HCT116 (cell line): ENCODE data around the gene CDHR5. TPM values are rescaled to one million over a fixed set of nuclear protein-coding genes. Genes with fewer than 3 reads are reported as not detected.

Experiments used
- ATAC-seq: fragments of 200-7000 bp; cut with Tn5 transposase; 2 replicates; pipeline ENCODE4 v1.9.1; 2020; ENCODE audit warnings: mild to moderate bottlenecking, moderate library complexity
- BruUV-seq: library from RNA; stranded (reverse); fragments of 400-500 nt; replicated peaks from 2 replicates; lab custom pipeline; 2021; lab: Mats Ljungman, UMichigan
- CTCF ChIA-PET: fragments of 300-600 bp; sonication (Branson Sonifier 250); formaldehyde crosslinking; loops from one replicate; lab custom pipeline; 2021; ENCODE audit warnings: antibody characterized with exemption; lab: Charles Lee
- POLR2A ChIA-PET: fragments of 300-600, 350-600 bp; sonication (Branson Sonifier 250); formaldehyde crosslinking; loops from one replicate; lab custom pipeline; 2021; ENCODE audit warnings: antibody characterized with exemption; lab: Charles Lee
- RAD21 ChIA-PET, 2 experiments: fragments of 300-600 bp; sonication (Branson Sonifier 250); formaldehyde crosslinking; loops; one replicate each; lab custom pipeline; 2023; ENCODE audit warnings: low total read pairs in 2 of 2; ENCODE audit not compliant: uncharacterized antibody in 2 of 2, unreplicated experiment in 2 of 2, low non-redundant PET in 1 of 2; lab: Charles Lee
- DNase-seq: peaks from one replicate; pipeline ENCODE4 v3.0.0-alpha.2; 2010; ENCODE audit warnings: low read depth, low spot score
- H2AFZ ChIP-seq: fragments of 200-600 bp; shearing (Covaris generic), sonication (generic); 2 replicates; pipeline ENCODE4 v1.6.1; 2017; ENCODE audit warnings: low read depth, mixed run types, mixed read lengths, antibody characterized with exemption, low read length; ENCODE audit not compliant: poor library complexity, severe bottlenecking
- H3K27ac ChIP-seq: 2 replicates; pipeline ENCODE4 v1.5.1; 2012; ENCODE audit warnings: low read depth, low read length
- H3K27me3 ChIP-seq: fragments of 200-600 bp; sonication (generic); 2 replicates; pipeline ENCODE4 v1.6.1; 2016; ENCODE audit warnings: mixed run types, low read length, mixed read lengths; ENCODE audit not compliant: insufficient read depth
- H3K36me3 ChIP-seq, 2 experiments: fragments of 200-500 bp in 1 of 2; fragments of 200-600 bp in 1 of 2; sonication (Bioruptor generic) in 1 of 2; sonication (generic) in 1 of 2; 2 replicates each; pipeline versions ENCODE4 v1.5.1 to v1.6.1; 2014 to 2016; ENCODE audit warnings: low read length in 2 of 2, inconsistent platforms in 1 of 2, mixed read lengths in 1 of 2, mixed run types in 1 of 2; ENCODE audit not compliant: insufficient read depth in 2 of 2, control insufficient read depth in 1 of 2
- H3K4me1 ChIP-seq, 2 experiments: fragments of 200-600 bp in 1 of 2; sonication (generic) in 1 of 2; 2 replicates each; pipeline versions ENCODE4 v1.5.1 to v1.6.1; 2012 to 2017; ENCODE audit warnings: low read length in 2 of 2, inconsistent platforms in 1 of 2, mild to moderate bottlenecking in 1 of 2, mixed read lengths in 1 of 2, mixed run types in 1 of 2, moderate library complexity in 1 of 2; ENCODE audit not compliant: insufficient read depth in 2 of 2, control insufficient read depth in 1 of 2
- H3K4me2 ChIP-seq: fragments of 200-600 bp; sonication (generic); 2 replicates; pipeline ENCODE4 v1.6.1; 2017; ENCODE audit warnings: mixed run types, low read length, mixed read lengths
- H3K4me3 ChIP-seq, 2 experiments: fragments of 200-600 bp in 1 of 2; sonication (generic) in 1 of 2; replicated peaks in 1 of 2; 2 replicates each; pipeline ENCODE4 v1.5.1; 2011 to 2016; ENCODE audit warnings: low read length in 2 of 2, control low read depth in 1 of 2, low read depth in 1 of 2, mild to moderate bottlenecking in 1 of 2, mixed read lengths in 1 of 2, mixed run types in 1 of 2
- H3K79me2 ChIP-seq: fragments of 200-600 bp; sonication (generic); 2 replicates; pipeline ENCODE4 v1.6.1; 2017; ENCODE audit warnings: mild to moderate bottlenecking, mixed run types, low read length, moderate library complexity, mixed read lengths; ENCODE audit not compliant: insufficient read depth
- H3K9ac ChIP-seq: fragments of 200-600 bp; sonication (generic); 2 replicates; pipeline ENCODE4 v1.6.1; 2016; ENCODE audit warnings: low read length, mixed read lengths
- H3K9me2 ChIP-seq: fragments of 200-600 bp; sonication (generic), shearing (Covaris generic); 2 replicates; pipeline ENCODE4 v1.6.1; 2017; ENCODE audit warnings: mixed run types, mild to moderate bottlenecking, moderate library complexity; ENCODE audit not compliant: insufficient read depth
- H3K9me3 ChIP-seq, 2 experiments: fragments of 200-500 bp in 1 of 2; fragments of 200-600 bp in 1 of 2; sonication (Bioruptor generic) in 1 of 2; sonication (generic) in 1 of 2; 2 replicates each; pipeline ENCODE4 v1.6.1; 2014 to 2017; ENCODE audit warnings: low read length in 2 of 2, mixed read lengths in 2 of 2, inconsistent platforms in 1 of 2, low read depth in 1 of 2, mild to moderate bottlenecking in 1 of 2, mixed run types in 1 of 2, moderate library complexity in 1 of 2; ENCODE audit not compliant: control insufficient read depth in 1 of 2, insufficient read depth in 1 of 2
- H4K20me1 ChIP-seq: fragments of 200-600 bp; sonication (generic), shearing (Covaris generic); 2 replicates; pipeline ENCODE4 v1.6.1; 2017; ENCODE audit warnings: mixed run types, mild to moderate bottlenecking, moderate library complexity; ENCODE audit not compliant: insufficient read depth
- CEBPB ChIP-seq: IDR thresholded peaks from 2 replicates; pipeline ENCODE4 v1.6.1; 2012; ENCODE audit warnings: low read depth
- EGR1 ChIP-seq: IDR thresholded peaks from 2 replicates; pipeline ENCODE4 v1.6.1; 2012; ENCODE audit warnings: low read depth
- ELF1 ChIP-seq: IDR thresholded peaks from 2 replicates; pipeline ENCODE4 v1.6.1; 2012; ENCODE audit warnings: low read depth, borderline replicate concordance
- EZH2phosphoT487 ChIP-seq: fragments of 200-600 bp; IDR thresholded peaks from 2 replicates; pipeline ENCODE4 v1.6.1; 2018; ENCODE audit warnings: antibody characterized with exemption, borderline replicate concordance
- FOSL1 ChIP-seq: IDR thresholded peaks from 2 replicates; pipeline ENCODE4 v1.6.1; 2012; ENCODE audit warnings: low read depth
- JUND ChIP-seq: IDR thresholded peaks from 2 replicates; pipeline ENCODE4 v1.6.1; 2012
- POLR2A ChIP-seq: IDR thresholded peaks from 2 replicates; pipeline ENCODE4 v1.7.0; 2011; ENCODE audit warnings: borderline replicate concordance; ENCODE audit not compliant: insufficient read depth, insufficient read length; ENCODE audit errors: extremely low read depth
- POLR2AphosphoS5 ChIP-seq: IDR thresholded peaks from 2 replicates; pipeline ENCODE4 v1.6.1; 2011; ENCODE audit warnings: mild to moderate bottlenecking, low read depth, low read length, moderate library complexity
- RAD21 ChIP-seq: IDR thresholded peaks from 2 replicates; pipeline ENCODE4 v1.6.1; 2012; ENCODE audit warnings: low read depth, mild to moderate bottlenecking
- SIN3A ChIP-seq: IDR thresholded peaks from 2 replicates; pipeline ENCODE4 v1.6.1; 2012; ENCODE audit warnings: low read depth
- SP1 ChIP-seq: IDR thresholded peaks from 2 replicates; pipeline ENCODE4 v1.6.1; 2012; ENCODE audit warnings: low read depth
- SRF ChIP-seq: IDR thresholded peaks from 2 replicates; pipeline ENCODE4 v1.6.1; 2012; ENCODE audit warnings: low read depth
- TCF7L2 ChIP-seq: IDR thresholded peaks from 2 replicates; pipeline ENCODE4 v1.7.0; 2011; ENCODE audit warnings: borderline replicate concordance, inconsistent platforms; ENCODE audit not compliant: insufficient read depth, insufficient read length; ENCODE audit errors: extremely low read depth
- YY1 ChIP-seq: IDR thresholded peaks from 2 replicates; pipeline ENCODE4 v1.6.1; 2011; ENCODE audit warnings: low read length, low read depth, moderate library complexity, mild to moderate bottlenecking; ENCODE audit not compliant: insufficient replicate concordance; ENCODE audit errors: extremely low read depth
- ZBTB33 ChIP-seq: IDR thresholded peaks from 2 replicates; pipeline ENCODE4 v1.6.1; 2011; ENCODE audit warnings: mild to moderate bottlenecking, low read length, moderate library complexity; ENCODE audit not compliant: insufficient replicate concordance; ENCODE audit errors: extremely low read depth
- ZNF274 ChIP-seq: fragments of 200-500 bp; sonication (Bioruptor generic); IDR thresholded peaks from 2 replicates; pipeline ENCODE4 v1.6.1; 2014; ENCODE audit warnings: mild to moderate bottlenecking, low read depth, low read length, inconsistent platforms
- intact Hi-C: fragments of 100-400 bp; cut with micrococcal nuclease; formaldehyde crosslinking; loops from 2 replicates; pipeline ENCODE4 v1.10.0; 2022
- total RNA-seq: library from RNA; stranded (reverse); gene quantifications from one replicate; pipeline ENCODE4 v1.2.1, GENCODE V29; 2021; ENCODE audit not compliant: unreplicated experiment
- TF ChIP-seq, protein P1 (sequence below), 3 experiments: fragments of 200-600 bp in 1 of 3; sonication (generic) in 1 of 3; IDR thresholded peaks in 2 of 3; conservative IDR thresholded peaks in 1 of 3; 2 replicates each; pipeline ENCODE4 v1.5.1; 2012 to 2017; ENCODE audit warnings: low read depth in 2 of 3, low read length in 2 of 3, antibody characterized with exemption in 1 of 3, borderline replicate concordance in 1 of 3, control low read depth in 1 of 3, mild to moderate bottlenecking in 1 of 3, mixed read lengths in 1 of 3, mixed run types in 1 of 3, moderate library complexity in 1 of 3; ENCODE audit not compliant: insufficient read depth in 1 of 3
- TF ChIP-seq, protein P2 (sequence below): IDR thresholded peaks from 2 replicates; pipeline ENCODE4 v1.6.1; 2012
- TF ChIP-seq, protein P3 (sequence below): IDR thresholded peaks from 2 replicates; pipeline ENCODE4 v1.6.1; 2012

CDHR5 gene
- total RNA-seq, 1 experiment from 2014 or later, result not detected

- TF ChIP-seq FOSL1 (no peak), YY1 (no peak), ZBTB33 (no peak), EZH2phosphoT487 (no peak), RAD21 (no peak), SRF (no peak), TCF7L2 (no peak), EGR1 (no peak), POLR2A (no peak), POLR2AphosphoS5 (no peak), CEBPB (no peak), SP1 (no peak), ELF1 (no peak), SIN3A (no peak), ZNF274 (no peak), JUND (no peak)
- TF ChIP-seq, protein P1, sequence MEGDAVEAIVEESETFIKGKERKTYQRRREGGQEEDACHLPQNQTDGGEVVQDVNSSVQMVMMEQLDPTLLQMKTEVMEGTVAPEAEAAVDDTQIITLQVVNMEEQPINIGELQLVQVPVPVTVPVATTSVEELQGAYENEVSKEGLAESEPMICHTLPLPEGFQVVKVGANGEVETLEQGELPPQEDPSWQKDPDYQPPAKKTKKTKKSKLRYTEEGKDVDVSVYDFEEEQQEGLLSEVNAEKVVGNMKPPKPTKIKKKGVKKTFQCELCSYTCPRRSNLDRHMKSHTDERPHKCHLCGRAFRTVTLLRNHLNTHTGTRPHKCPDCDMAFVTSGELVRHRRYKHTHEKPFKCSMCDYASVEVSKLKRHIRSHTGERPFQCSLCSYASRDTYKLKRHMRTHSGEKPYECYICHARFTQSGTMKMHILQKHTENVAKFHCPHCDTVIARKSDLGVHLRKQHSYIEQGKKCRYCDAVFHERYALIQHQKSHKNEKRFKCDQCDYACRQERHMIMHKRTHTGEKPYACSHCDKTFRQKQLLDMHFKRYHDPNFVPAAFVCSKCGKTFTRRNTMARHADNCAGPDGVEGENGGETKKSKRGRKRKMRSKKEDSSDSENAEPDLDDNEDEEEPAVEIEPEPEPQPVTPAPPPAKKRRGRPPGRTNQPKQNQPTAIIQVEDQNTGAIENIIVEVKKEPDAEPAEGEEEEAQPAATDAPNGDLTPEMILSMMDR (IDR thresholded peaks at IDR 0.05 in 2 of 3, conservative IDR thresholded peaks at IDR 0.05 in 1 of 3; ENCODE audit: borderline replicate concordance in 1 of 3, insufficient read depth in 1 of 3, low read depth in 2 of 3, low read length in 2 of 3), result no peak
- TF ChIP-seq, protein P2, sequence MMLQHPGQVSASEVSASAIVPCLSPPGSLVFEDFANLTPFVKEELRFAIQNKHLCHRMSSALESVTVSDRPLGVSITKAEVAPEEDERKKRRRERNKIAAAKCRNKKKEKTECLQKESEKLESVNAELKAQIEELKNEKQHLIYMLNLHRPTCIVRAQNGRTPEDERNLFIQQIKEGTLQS, result no peak
- TF ChIP-seq, protein P3, sequence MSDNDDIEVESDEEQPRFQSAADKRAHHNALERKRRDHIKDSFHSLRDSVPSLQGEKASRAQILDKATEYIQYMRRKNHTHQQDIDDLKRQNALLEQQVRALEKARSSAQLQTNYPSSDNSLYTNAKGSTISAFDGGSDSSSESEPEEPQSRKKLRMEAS, result no peak
- Histone ChIP-seq H3K36me3 (peaks cover 0 to 2% of the 10 kb centered on the region in 2 experiments; a peak in 1 of 4 replicates), H3K4me2 (no peak overlapping the region), H3K9me3 (no peaks in the 10 kb centered on the region), H3K9me2 (no peaks in the 10 kb centered on the region), H4K20me1 (no peaks in the 10 kb centered on the region), H3K27ac (no peak overlapping the region), H3K9ac (no peak overlapping the region), H2AFZ (no peak overlapping the region), H3K4me3 (no peak overlapping the region), H3K79me2 (peaks cover 3% of the 10 kb centered on the region; the same call in 1 of the 2 replicates), H3K27me3 (no peaks in the 10 kb centered on the region), H3K4me1 (no peaks in the 10 kb centered on the region)
- ChIA-PET CTCF (no interaction called here), POLR2A (no interaction called here), RAD21 (no interaction called here)
- DNase-seq, result no peak
- BruUV-seq, result no TSS peak
- intact Hi-C loops, result no loop called here
- ATAC-seq, result no peak
Observed at GRCh38 chr11:657691-658126, 33.0 kb upstream of the CDHR5 start.
